K562 (cell line): ENCODE data around the gene COMMD10.

Experiments
- KLF6 ChIP-seq: fragments of 250-450 bp; sonication (Bioruptor Pico); IDR thresholded peaks from 2 replicates; pipeline ENCODE4 v1.4.0; 2020; ENCODE audit warnings: mild to moderate bottlenecking, moderate library complexity, borderline replicate concordance
- SMARCC2 ChIP-seq: fragments of 450-650 bp; IDR thresholded peaks from 2 replicates; pipeline ENCODE4 v1.6.1; 2017; ENCODE audit warnings: antibody characterized with exemption, moderate library complexity, mild to moderate bottlenecking, low read depth
- ZNF668 ChIP-seq: fragments of 250-450 bp; sonication (Bioruptor Pico); IDR thresholded peaks from 2 replicates; pipeline ENCODE4 v1.8.0; 2022; ENCODE audit warnings: mild to moderate bottlenecking, inconsistent platforms

DNA sequence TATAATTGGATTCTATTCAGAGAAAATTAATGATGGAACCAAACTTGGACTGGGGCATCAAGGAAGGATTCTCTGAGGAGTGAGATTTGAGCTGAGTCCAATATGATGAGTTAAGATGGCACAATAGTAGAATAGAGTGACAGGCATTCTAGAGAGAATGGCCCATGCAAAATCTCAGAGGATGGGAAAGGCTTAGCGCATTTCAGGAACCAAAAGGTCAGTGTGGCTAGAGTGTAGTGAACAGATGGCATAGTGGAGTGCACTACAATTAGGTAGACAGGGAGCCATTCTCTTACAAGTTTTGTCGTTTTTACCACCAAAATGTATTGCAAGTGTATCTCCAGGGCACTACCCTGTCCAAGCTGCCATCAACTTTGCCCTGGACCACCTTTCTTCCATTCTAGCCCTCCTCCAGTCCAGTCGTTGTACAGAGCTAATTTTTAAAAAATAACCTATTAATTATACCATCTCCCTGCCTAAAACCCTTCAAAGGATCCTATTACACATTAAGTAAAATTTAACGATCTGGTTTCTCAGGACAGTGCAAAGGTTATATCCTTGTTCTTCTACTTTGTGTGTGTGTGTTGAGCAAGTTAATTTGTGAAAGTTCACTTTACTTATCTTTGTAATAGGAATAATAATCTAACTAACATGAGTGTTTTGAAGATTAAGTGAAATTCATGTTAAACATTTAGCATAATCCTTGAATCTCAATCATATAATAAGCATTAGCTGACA is 211.7 kb downstream of the COMMD10 start:
- TF ChIP-seq ZNF668 (CRISPR knock-in tag): no peak
- no peak for TF ChIP-seq KLF6 (CRISPR knock-in tag)
- no peak for TF ChIP-seq SMARCC2
